Neural progenitor cell (in vitro differentiated cells): ENCODE results near the gene C11orf42.

Source experiments
- EZH2phosphoT487 ChIP-seq: fragments of 200-600 bp; sonication (generic); IDR thresholded peaks from 2 replicates; pipeline ENCODE4 v1.6.1; 2017; ENCODE audit warnings: antibody characterized with exemption
- TF ChIP-seq, protein P1 (sequence below): fragments of 200-600 bp; sonication (generic); IDR thresholded peaks from 2 replicates; pipeline ENCODE4 v1.5.1; 2017; ENCODE audit warnings: antibody characterized with exemption, mild to moderate bottlenecking

- TF ChIP-seq, protein P1, sequence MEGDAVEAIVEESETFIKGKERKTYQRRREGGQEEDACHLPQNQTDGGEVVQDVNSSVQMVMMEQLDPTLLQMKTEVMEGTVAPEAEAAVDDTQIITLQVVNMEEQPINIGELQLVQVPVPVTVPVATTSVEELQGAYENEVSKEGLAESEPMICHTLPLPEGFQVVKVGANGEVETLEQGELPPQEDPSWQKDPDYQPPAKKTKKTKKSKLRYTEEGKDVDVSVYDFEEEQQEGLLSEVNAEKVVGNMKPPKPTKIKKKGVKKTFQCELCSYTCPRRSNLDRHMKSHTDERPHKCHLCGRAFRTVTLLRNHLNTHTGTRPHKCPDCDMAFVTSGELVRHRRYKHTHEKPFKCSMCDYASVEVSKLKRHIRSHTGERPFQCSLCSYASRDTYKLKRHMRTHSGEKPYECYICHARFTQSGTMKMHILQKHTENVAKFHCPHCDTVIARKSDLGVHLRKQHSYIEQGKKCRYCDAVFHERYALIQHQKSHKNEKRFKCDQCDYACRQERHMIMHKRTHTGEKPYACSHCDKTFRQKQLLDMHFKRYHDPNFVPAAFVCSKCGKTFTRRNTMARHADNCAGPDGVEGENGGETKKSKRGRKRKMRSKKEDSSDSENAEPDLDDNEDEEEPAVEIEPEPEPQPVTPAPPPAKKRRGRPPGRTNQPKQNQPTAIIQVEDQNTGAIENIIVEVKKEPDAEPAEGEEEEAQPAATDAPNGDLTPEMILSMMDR: no peak
- TF ChIP-seq EZH2phosphoT487: no peak
Measured at GRCh38 chr11:6238902-6239301, 33.5 kb downstream of the C11orf42 start, which contains the start of gene CNGA4.
